AG09319 (cell line): ENCODE results near the gene FMO1.

Experiments used
- DNase-seq: peaks from one replicate; pipeline ENCODE4 v3.0.0-alpha.2; 2010; ENCODE audit warnings: low read depth; ENCODE audit errors: extremely low read depth
- TF ChIP-seq, protein P1 (sequence below): IDR thresholded peaks from 2 replicates; pipeline ENCODE4 v1.5.1; 2011; ENCODE audit warnings: low read depth, mild to moderate bottlenecking, inconsistent platforms, low read length, moderate library complexity

FMO1 gene

GRCh38 chr1:171248302-171248701, at the start of gene FMO1:
FMO1 (plus strand) TSS chr1:171248494; CDS start chr1:171258088, 9,594 bp downstream.
- no peak for DNase-seq
- TF ChIP-seq, protein P1, sequence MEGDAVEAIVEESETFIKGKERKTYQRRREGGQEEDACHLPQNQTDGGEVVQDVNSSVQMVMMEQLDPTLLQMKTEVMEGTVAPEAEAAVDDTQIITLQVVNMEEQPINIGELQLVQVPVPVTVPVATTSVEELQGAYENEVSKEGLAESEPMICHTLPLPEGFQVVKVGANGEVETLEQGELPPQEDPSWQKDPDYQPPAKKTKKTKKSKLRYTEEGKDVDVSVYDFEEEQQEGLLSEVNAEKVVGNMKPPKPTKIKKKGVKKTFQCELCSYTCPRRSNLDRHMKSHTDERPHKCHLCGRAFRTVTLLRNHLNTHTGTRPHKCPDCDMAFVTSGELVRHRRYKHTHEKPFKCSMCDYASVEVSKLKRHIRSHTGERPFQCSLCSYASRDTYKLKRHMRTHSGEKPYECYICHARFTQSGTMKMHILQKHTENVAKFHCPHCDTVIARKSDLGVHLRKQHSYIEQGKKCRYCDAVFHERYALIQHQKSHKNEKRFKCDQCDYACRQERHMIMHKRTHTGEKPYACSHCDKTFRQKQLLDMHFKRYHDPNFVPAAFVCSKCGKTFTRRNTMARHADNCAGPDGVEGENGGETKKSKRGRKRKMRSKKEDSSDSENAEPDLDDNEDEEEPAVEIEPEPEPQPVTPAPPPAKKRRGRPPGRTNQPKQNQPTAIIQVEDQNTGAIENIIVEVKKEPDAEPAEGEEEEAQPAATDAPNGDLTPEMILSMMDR, result no peak

- no peak for DNase-seq
- TF ChIP-seq, protein P1, result no peak
Measured at GRCh38 chr1:171204296-171204695, 44.0 kb upstream of the FMO1 start.

- DNase-seq, result no peak
- TF ChIP-seq, protein P1, result no peak
Measured at GRCh38 chr1:171206204-171206977, 41.9 kb upstream of the FMO1 start.

GRCh38 chr1:171206978-171207355, 41.3 kb upstream of the FMO1 start:
- TF ChIP-seq, protein P1, result no peak
- DNase-seq, result no peak

DNA sequence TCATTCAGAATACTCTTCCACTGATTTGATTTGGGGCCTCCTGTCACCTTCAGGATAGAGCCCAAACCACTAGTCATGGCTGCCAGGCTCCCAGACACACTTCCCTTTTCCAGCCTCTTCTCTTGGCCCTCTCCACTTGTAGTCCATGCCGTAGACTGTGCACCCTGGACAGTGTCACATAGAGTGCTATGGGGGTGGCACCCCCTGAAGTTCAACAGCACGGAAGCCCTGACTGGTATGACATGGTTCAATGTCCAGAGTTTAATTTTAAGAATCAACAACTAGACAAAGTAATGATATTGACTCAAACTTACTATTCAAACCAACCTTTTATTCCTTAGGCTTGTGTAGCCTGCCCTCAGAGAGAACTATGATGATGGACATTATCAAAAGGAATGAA, 40.9 kb upstream of the FMO1 start:
- TF ChIP-seq, protein P1, result no peak
- DNase-seq, result no peak

- DNase-seq, result no peak
- TF ChIP-seq, protein P1, result no peak
Measured at GRCh38 chr1:171210355-171210754, 37.9 kb upstream of the FMO1 start.

DNA sequence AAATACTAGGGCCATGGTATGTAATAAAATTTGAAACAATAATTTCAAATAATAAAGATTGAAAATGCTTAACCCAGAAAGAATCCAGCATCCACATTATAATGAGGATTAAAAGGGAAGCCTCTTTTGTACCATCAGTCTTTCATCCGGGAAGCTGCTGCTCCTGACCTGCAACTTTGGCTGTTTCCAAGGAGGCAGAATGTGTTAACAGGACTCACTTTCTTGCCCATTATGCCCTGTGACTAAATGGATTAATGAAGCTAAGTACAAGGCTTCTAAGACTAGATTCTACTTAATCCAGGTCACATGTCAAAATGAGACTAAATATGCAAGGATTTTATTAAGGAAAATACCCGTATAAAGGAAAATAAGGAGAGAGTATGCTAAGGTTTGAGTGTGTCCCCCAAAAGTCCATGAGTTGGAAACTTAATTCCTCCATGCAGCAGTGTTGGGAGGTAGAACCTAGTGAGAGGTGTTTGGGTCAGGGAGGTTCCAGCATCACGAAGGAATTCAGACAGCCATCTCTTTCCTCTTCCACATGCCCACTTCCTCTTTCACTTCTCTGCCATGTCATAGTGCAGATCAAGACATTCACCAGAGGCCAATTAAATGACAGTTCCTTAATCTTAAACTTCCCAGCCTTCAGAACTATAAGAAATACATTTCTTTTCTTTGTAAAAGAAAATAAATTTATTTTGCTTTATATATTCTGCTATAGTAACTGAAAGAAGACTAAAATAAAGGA, 35.5 kb upstream of the FMO1 start:
- TF ChIP-seq, protein P1, result no peak
- DNase-seq, result no peak
